Measurements from ENCODE around the gene RNF146. TPM values are rescaled to one million over a fixed set of nuclear protein-coding genes. Genes with fewer than 3 reads are reported as not detected.

Gene RNF146
- total and polyA plus RNA-seq, 10 of the 15 experiments (the other 5 are each of a cell fraction or from before 2014, with no cell fraction given): 9.3 to 33.0 (median 17.8) TPM

DNA sequence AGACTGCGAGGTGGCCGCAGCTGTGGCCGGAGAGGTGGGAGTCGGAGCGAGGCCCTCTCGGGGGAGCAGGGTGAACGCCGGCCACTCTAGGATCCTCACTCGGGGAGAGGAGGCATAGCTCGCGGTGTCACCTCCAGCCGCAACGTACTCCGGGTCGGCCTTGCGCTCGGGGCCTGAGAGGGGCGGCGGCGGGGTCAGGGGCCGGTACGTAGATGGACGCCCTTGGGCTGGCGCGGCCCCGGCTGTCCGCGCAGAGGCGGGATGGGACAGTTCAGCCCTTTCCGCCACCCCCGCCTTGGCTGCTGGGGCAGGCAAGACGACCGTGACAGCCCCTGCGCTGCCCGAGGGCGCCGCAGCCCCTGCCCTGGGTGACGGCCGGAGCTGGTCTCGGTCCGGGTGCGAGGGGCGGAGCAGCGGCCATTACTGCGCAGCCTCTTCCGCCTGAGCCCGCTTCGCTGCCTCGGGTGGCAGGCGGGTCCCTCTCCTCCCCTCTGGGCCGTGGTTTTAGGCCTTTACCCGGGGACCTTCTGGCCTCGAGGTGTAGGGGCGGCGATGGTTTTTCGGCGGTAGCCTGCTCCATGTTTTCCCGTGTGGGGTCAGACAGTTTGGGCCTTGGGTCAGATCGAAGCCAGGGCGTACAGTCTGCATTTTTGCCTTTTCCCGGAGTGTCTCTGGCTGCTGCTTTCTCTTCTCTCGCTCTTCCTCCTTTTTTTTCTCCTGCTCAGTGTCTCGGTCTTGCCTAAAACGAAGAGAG, 405 bp downstream of the RNF146 start (continued):
- TF ChIP-seq NR2C1 (IDR thresholded peaks at IDR 0.05): peak; percentile 30; the same call in 1 of the 2 replicates
- TF ChIP-seq YBX1 (IDR thresholded peaks at IDR 0.05): no peak
- TF ChIP-seq NR2F1 (conservative IDR thresholded peaks at IDR 0.05): peak; percentile 95
- TF ChIP-seq RAD51 (IDR thresholded peaks at IDR 0.05): no peak
- TF ChIP-seq, protein P1, sequence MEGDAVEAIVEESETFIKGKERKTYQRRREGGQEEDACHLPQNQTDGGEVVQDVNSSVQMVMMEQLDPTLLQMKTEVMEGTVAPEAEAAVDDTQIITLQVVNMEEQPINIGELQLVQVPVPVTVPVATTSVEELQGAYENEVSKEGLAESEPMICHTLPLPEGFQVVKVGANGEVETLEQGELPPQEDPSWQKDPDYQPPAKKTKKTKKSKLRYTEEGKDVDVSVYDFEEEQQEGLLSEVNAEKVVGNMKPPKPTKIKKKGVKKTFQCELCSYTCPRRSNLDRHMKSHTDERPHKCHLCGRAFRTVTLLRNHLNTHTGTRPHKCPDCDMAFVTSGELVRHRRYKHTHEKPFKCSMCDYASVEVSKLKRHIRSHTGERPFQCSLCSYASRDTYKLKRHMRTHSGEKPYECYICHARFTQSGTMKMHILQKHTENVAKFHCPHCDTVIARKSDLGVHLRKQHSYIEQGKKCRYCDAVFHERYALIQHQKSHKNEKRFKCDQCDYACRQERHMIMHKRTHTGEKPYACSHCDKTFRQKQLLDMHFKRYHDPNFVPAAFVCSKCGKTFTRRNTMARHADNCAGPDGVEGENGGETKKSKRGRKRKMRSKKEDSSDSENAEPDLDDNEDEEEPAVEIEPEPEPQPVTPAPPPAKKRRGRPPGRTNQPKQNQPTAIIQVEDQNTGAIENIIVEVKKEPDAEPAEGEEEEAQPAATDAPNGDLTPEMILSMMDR (IDR thresholded peaks at IDR 0.05 in 2 of 3, conservative IDR thresholded peaks at IDR 0.05 in 1 of 3; ENCODE audit: control insufficient read depth in 2 of 3, extremely low read depth in 1 of 3, insufficient read depth in 1 of 3, low read depth in 3 of 3, low read length in 3 of 3): no peak
- TF ChIP-seq GATAD2B (conservative IDR thresholded peaks at IDR 0.05; ENCODE audit: low read depth): peak; percentile 67
- TF ChIP-seq, protein P2, sequence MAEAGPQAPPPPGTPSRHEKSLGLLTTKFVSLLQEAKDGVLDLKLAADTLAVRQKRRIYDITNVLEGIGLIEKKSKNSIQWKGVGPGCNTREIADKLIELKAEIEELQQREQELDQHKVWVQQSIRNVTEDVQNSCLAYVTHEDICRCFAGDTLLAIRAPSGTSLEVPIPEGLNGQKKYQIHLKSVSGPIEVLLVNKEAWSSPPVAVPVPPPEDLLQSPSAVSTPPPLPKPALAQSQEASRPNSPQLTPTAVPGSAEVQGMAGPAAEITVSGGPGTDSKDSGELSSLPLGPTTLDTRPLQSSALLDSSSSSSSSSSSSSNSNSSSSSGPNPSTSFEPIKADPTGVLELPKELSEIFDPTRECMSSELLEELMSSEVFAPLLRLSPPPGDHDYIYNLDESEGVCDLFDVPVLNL (IDR thresholded peaks at IDR 0.05; ENCODE audit: low read depth, low read length): no peak
- peak; percentile 34; the same call in 1 of the 2 replicates for TF ChIP-seq SMAD5 (IDR thresholded peaks at IDR 0.05; ENCODE audit: low read depth)
- TF ChIP-seq ZNF622 (IDR thresholded peaks at IDR 0.05): no peak
- no peak for TF ChIP-seq CREM (IDR thresholded peaks at IDR 0.05; ENCODE audit: low read depth)
- no peak for TF ChIP-seq SMC3 (IDR thresholded peaks at IDR 0.05; ENCODE audit: borderline replicate concordance, low read length)
- TF ChIP-seq, protein P3, sequence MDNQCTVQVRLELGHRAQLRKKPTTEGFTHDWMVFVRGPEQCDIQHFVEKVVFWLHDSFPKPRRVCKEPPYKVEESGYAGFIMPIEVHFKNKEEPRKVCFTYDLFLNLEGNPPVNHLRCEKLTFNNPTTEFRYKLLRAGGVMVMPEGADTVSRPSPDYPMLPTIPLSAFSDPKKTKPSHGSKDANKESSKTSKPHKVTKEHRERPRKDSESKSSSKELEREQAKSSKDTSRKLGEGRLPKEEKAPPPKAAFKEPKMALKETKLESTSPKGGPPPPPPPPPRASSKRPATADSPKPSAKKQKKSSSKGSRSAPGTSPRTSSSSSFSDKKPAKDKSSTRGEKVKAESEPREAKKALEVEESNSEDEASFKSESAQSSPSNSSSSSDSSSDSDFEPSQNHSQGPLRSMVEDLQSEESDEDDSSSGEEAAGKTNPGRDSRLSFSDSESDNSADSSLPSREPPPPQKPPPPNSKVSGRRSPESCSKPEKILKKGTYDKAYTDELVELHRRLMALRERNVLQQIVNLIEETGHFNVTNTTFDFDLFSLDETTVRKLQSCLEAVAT (IDR thresholded peaks at IDR 0.05): peak; percentile 36; the same call in 1 of the 2 replicates
- TF ChIP-seq RUNX3 (IDR thresholded peaks at IDR 0.05; ENCODE audit: low read length): peak; percentile 46; the same call in 1 of the 2 replicates
- TF ChIP-seq, protein P4, sequence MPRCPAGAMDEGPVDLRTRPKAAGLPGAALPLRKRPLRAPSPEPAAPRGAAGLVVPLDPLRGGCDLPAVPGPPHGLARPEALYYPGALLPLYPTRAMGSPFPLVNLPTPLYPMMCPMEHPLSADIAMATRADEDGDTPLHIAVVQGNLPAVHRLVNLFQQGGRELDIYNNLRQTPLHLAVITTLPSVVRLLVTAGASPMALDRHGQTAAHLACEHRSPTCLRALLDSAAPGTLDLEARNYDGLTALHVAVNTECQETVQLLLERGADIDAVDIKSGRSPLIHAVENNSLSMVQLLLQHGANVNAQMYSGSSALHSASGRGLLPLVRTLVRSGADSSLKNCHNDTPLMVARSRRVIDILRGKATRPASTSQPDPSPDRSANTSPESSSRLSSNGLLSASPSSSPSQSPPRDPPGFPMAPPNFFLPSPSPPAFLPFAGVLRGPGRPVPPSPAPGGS (IDR thresholded peaks at IDR 0.05; ENCODE audit: borderline replicate concordance, insufficient read depth, low read depth, low read length, poor library complexity, severe bottlenecking): peak; percentile 7
- TF ChIP-seq ZNF217 (IDR thresholded peaks at IDR 0.05): no peak
- TF ChIP-seq RB1 (IDR thresholded peaks at IDR 0.05; ENCODE audit: borderline replicate concordance): 0 out of 2 replicates have a peak, but pooled peaks have one; percentile 3
- 0 out of 2 replicates have a peak, but pooled peaks have one; percentile 22 for TF ChIP-seq ASH2L (IDR thresholded peaks at IDR 0.05; ENCODE audit: borderline replicate concordance, low read depth)
- TF ChIP-seq PML (IDR thresholded peaks at IDR 0.05; ENCODE audit: low read length): peak; percentile 75; the same call in 1 of the 2 replicates
- peak; percentile 96 for TF ChIP-seq YY1 (IDR thresholded peaks at IDR 0.05; ENCODE audit: low read depth, low read length)
- no peak for TF ChIP-seq ETV6 (conservative IDR thresholded peaks at IDR 0.05 in 1 of 2, IDR thresholded peaks at IDR 0.05 in 1 of 2; ENCODE audit: borderline replicate concordance in 1 of 2, low read depth in 1 of 2)
- TF ChIP-seq SP1 (IDR thresholded peaks at IDR 0.05; ENCODE audit: low read depth, low read length): no peak
- TF ChIP-seq JUNB (IDR thresholded peaks at IDR 0.05): no peak
- TF ChIP-seq, protein P5, sequence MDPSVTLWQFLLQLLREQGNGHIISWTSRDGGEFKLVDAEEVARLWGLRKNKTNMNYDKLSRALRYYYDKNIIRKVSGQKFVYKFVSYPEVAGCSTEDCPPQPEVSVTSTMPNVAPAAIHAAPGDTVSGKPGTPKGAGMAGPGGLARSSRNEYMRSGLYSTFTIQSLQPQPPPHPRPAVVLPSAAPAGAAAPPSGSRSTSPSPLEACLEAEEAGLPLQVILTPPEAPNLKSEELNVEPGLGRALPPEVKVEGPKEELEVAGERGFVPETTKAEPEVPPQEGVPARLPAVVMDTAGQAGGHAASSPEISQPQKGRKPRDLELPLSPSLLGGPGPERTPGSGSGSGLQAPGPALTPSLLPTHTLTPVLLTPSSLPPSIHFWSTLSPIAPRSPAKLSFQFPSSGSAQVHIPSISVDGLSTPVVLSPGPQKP (IDR thresholded peaks at IDR 0.05; ENCODE audit: low read depth, low read length): 0 out of 2 replicates have a peak, but pooled peaks have one; percentile 14
